GM12878 (cell line): ENCODE data around the gene ABCA4. TPM values are rescaled to one million over a fixed set of nuclear protein-coding genes. Genes with fewer than 3 reads are reported as not detected.

Experiments used
- IKZF1 ChIP-seq: fragments of 450-650 bp; conservative IDR thresholded peaks from 2 replicates; pipeline ENCODE4 v1.6.1; 2017; ENCODE audit warnings: antibody characterized with exemption, mild to moderate bottlenecking
- MEF2B ChIP-seq: fragments of 450-650 bp; IDR thresholded peaks from 2 replicates; pipeline ENCODE4 v1.6.1; 2018; ENCODE audit warnings: mild to moderate bottlenecking, moderate library complexity; ENCODE audit not compliant: partially characterized antibody, poor library complexity, severe bottlenecking
- POLR2AphosphoS2 ChIP-seq: IDR thresholded peaks from 2 replicates; pipeline ENCODE4 v1.6.1; 2011; ENCODE audit warnings: low read depth, mild to moderate bottlenecking, low read length, improper control_type of control experiment, moderate library complexity
- POLR2AphosphoS5 ChIP-seq: IDR thresholded peaks from 2 replicates; pipeline ENCODE4 v1.6.1; 2011; ENCODE audit warnings: mild to moderate bottlenecking, low read length, inconsistent platforms
- RELA ChIP-seq: fragments of 450-650 bp; IDR thresholded peaks from 2 replicates; pipeline ENCODE4 v1.8.0; 2014; ENCODE audit warnings: borderline replicate concordance; ENCODE audit not compliant: partially characterized antibody
- TARDBP ChIP-seq: IDR thresholded peaks from 2 replicates; pipeline ENCODE4 v1.6.1; 2016; ENCODE audit warnings: borderline replicate concordance
- ZBTB33 ChIP-seq: fragments of 450-650 bp; IDR thresholded peaks from 2 replicates; pipeline ENCODE4 v1.6.1; 2017; ENCODE audit warnings: mild to moderate bottlenecking
- ZBTB40 ChIP-seq: fragments of 450-650 bp; IDR thresholded peaks from 2 replicates; pipeline ENCODE4 v1.6.1; 2016; ENCODE audit warnings: mild to moderate bottlenecking, moderate library complexity, borderline replicate concordance
- polyA plus RNA-seq, 11 experiments: library from polyadenylated mRNA; depleted of rRNA in 4 of 11; unstranded in 6 of 11; stranded (reverse) in 5 of 11; fragments of >200 nt; fragmentation: Nextera tagmentation in 4 of 11; fragmentation: Illumina TruSeq in 1 of 11; extraction: Ambion mirVana in 4 of 11; extraction: Trizol in 1 of 11; gene quantifications; 1 replicate in 1 of 11; 2 replicates in 10 of 11; pipeline versions ENCODE4 v1.2.1 to v1.2.3, GENCODE V29; 2011 to 2016; ENCODE audit warnings: inconsistent platforms in 2 of 11, missing spikeins in 2 of 11, low read depth in 1 of 11
- total RNA-seq, 4 experiments: library from RNA; depleted of rRNA in 3 of 4; stranded (reverse); fragments of >200 nt in 3 of 4; fragmentation: Illumina TruSeq in 1 of 4; extraction: Trizol in 1 of 4; gene quantifications; 2 replicates each; pipeline versions ENCODE4 v1.2.1 to v1.2.3, GENCODE V29; 2013 to 2021
- TF ChIP-seq, protein P1 (sequence below): IDR thresholded peaks from 2 replicates; pipeline ENCODE4 v1.6.1; 2011; ENCODE audit warnings: mild to moderate bottlenecking, low read depth, low read length, moderate library complexity; ENCODE audit not compliant: insufficient replicate concordance

Gene ABCA4
- total and polyA plus RNA-seq, 10 of the 15 experiments (the other 5 are each of a cell fraction or from before 2014, with no cell fraction given) = 0.03 to 0.28 (median 0.11) TPM; not detected in 3

DNA sequence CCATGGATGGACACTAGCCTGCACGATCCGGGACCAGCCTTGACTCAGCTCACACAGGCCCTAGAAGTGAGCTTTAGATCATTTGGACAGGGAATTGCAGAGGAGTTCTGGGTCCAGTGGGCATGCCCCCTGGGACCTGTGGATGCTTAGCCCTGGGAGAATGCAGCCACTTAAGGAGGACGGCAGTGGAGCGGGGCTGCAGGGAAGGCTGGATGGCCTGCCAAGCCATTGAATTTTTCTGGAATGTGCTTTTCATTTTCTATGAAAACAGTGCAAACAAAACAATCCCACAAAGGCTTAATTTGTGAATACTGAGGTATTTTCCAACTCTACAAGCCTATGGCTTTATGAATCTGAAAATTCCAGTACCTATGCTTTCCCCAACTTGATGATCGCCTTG lies 131.3 kb downstream of the ABCA4 start (continued):
- TF ChIP-seq MEF2B (no peak), POLR2AphosphoS5 (no peak), IKZF1 (no peak), RELA (no peak), TARDBP (no peak), POLR2AphosphoS2 (no peak), ZBTB33 (no peak), ZBTB40 (no peak)
- TF ChIP-seq, protein P1, sequence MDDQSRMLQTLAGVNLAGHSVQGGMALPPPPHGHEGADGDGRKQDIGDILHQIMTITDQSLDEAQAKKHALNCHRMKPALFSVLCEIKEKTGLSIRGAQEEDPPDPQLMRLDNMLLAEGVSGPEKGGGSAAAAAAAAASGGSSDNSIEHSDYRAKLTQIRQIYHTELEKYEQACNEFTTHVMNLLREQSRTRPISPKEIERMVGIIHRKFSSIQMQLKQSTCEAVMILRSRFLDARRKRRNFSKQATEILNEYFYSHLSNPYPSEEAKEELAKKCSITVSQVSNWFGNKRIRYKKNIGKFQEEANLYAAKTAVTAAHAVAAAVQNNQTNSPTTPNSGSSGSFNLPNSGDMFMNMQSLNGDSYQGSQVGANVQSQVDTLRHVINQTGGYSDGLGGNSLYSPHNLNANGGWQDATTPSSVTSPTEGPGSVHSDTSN = no peak
